DND-41 (cell line): ENCODE data around the gene GOSR1.
"Not testable (repeated sequence)": the region's sequence is repeated elsewhere in the genome, so short reads cannot be mapped to it uniquely, and the experiment has no call there.

Source experiments
- CTCF ChIP-seq: IDR thresholded peaks from 2 replicates; pipeline ENCODE4 v1.5.1; 2012; ENCODE audit warnings: borderline replicate concordance, low read length, moderate library complexity, mild to moderate bottlenecking; ENCODE audit not compliant: poor library complexity, severe bottlenecking; ENCODE audit errors: extremely low read depth
- EZH2 ChIP-seq: IDR thresholded peaks from 3 replicates; pipeline ENCODE4 v1.6.1; 2012; ENCODE audit warnings: borderline replicate concordance, low read depth, mild to moderate bottlenecking, moderate library complexity, low read length, inconsistent platforms; ENCODE audit not compliant: severe bottlenecking

GRCh38 chr17:30563905-30564390 lies 86.7 kb downstream of the GOSR1 start:
- TF ChIP-seq EZH2, CTCF: not testable (repeated sequence)
